CD4-positive, alpha-beta T cell treated with Interleukin-4 for 1 hour (primary cell): ENCODE data around the gene FAM47E.
"Not testable (repeated sequence)": the region's sequence is repeated elsewhere in the genome, so short reads cannot be mapped to it uniquely, and the experiment has no call there.

Experiments
- DNase-seq, 2 donors: peaks; one replicate each; pipeline ENCODE4 v3.0.0-alpha.2; 2020 to 2022

Gene FAM47E

DNA sequence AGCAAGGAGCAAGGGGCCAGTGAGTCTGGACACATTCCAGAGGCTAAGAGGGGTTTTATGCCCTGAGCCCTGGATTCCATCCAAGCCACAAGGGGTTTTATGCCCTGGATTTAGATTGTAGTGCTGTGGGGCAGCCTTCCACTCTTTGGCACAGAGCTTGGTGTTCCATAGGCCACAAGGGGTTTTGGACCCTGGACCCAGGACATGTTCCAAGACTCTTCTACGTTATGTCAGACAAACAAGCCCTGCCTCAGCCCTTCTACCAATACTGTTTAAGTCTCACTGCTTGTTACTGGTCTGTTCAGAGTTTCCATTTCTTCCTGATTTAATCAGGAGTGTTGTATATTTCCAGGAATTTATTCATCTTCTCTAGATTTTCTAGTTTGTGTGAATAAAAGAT is 25.1 kb upstream of the FAM47E start:
- DNase-seq, result no peak

DNA sequence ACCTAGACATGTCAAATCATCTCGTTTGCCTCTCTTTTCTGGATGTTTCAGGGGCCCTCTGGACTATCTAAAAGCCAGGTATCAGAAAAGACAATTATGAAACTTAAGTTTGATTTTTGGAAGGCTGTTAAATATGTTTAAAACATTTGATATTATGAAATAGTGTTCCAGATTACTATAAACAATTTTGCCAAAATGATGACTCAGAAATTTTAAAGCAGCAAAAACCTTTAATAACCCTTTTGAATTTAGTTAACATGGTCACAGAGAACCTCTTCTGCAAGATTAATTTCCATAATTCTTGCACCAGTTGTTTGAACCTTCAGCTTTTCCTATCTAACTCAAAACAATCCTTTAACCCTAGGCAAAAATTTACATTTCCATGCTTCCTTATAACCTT is 18.8 kb upstream of the FAM47E start:
- DNase-seq, result no peak

DNA sequence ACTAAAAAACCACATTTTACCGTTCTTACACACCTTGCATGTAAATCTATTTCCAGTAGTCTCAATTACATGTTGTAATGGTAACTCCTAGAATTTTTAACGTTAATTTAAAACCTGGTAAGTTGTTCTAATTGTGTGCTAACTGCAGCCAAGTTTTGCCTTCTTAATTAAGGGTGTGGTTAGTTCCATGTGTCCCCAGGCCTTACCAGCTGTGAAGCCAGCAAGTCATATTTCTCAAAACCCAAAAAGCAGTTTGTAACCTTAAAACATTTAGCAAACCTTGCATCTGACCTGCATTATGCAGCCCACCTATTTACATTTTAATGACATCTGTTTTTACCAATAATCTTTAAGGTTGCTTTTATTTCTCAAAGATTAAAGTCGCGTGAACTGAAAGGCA is 18.4 kb upstream of the FAM47E start:
- DNase-seq, result no peak

DNA sequence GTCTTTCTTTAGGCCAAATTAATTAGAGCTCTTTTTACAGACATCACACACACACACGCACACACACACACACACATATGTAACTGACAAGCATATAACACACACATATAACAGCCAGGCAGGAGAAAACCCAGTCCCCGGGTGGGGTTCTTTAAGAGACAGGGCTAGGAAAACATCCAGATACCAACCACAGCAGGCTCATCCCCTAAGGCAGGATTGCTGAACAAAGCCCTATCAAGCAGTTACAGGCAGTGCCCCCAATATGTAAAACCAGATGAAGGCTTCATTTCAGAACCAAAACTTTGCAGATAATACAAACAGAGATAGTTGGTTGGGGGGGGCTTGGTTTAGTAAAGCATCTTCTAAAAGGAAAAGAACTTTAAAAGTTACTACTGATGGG is 18.0 kb upstream of the FAM47E start:
- DNase-seq, result no peak

DNA sequence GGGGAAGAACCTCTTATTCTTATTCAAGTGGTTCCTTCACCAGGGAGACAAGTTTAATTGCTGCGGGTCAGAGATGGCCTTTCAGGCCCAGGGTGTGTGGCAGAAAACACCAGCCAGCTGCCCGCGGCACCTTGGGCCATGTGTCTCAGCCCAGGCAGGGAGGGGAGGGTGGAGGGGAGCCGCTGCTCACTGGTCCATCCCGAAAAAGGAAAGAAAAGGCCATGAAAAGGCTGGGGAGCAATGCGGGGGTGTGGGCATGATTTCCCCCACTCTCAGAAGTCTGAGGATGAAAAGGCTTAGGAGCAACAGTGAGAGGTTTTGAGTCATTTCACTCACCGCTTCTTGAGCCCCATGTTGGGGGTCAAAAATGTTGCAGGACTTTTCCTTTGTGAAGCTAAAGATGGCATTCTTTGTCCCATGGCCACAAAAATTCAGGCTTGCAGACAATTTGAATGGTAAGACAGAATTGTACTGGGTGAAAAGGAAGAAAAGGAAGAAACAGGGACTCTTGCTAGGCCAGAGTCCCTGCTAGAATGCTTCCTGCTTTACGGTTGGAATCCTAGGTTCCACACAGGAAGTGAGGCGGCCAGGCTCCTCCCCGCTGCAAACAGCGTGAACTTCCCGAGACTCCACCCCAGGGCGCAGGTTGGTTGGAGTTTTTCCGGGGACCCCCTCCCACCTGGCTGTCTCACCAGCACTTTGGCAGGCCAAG is 17.4 kb upstream of the FAM47E start:
- no peak for DNase-seq

DNA sequence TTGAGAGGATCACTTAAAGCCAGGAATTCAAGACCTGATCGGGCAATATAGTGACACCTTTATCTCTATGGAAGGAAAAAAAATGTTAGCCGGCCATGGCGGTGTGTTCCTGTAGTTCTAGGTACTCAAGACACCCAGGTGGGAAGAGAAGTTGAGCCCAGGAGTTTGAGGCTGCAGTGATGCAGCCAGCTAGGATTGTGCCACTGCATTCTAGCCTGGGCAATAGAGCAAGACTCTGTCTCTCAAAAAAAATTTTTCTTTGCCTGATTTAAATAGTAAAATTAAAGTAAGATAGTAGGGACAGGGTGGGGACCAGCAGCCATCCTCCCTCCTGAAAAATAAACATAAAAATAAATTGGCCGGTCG is 16.9 kb upstream of the FAM47E start:
- DNase-seq, result no peak

DNA sequence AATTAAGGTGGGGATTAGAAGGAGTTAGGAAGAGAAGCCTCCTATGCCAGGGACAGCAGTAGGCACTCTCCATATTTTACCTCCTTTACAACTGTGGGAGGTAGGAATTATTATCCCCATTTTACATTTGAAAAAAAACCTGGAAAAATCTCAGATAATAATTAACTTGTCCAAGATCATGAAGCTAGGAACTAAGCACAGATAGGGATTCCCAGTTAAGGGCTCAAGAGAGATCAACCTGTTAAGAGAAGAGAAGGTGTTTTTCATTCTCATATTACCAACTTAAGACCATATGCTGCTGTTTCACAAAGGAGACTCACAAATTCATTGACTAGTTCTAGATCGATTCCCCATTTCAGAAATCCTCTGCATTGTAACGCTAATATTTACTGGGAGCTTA is 16.1 kb upstream of the FAM47E start:
- DNase-seq, result no peak

DNA sequence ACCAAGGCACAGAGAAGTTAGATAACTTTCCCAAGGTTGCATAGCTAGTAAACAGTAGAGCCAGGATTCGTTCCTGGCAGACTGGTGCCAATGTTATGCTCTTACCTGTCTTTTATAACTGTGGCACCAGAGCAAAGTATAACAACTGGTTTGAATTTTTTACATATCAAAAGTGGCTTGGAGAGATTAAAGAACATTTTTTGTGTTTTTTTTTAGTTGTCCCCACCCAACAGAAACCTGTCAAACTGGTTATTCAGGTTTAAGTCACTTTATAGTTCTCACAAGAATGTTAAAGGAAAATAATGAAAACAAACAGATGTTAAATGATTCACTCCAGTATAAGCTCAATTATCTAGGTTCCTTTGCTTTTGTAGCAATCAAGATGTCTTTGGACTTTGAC is 15.6 kb upstream of the FAM47E start:
- no peak for DNase-seq

DNA sequence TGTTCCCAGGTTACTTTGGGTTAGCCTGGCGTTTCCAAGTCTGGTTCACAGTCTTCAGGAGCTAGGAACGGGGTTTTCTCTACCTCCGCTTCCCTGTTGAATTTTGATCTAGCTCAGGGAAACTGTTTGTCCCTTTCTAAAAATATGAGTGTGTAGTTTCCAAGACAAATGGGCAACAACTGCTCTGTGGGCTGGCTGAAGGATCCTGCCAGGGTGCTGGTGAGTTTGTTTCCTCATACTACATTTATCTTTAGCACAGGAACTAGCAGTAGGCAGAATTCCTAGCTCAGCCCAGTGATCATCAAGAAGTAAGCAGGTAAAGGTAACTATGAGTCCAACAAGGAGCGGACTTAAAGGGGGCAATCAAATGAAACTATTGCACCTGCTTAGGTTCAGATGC is 13.3 kb upstream of the FAM47E start:
- no peak for DNase-seq

DNA sequence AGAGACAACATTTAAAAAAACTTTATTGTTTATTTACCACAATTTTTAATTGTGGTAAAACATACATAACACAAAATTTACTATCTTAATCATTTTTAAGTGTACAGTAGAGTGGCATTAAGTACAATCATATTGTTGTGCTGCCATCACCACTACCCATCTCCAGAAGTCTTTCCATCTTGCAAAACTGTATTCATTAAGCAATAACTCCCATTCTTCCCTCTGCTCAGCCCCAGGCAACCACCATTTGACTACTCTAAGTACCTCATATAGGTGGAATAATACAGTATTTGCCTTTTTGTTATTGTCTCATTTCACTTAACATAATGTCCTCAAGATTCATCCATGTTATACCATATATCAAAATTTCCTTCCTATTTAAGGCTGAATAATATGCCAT is 12.8 kb upstream of the FAM47E start:
- DNase-seq, result no peak

DNA sequence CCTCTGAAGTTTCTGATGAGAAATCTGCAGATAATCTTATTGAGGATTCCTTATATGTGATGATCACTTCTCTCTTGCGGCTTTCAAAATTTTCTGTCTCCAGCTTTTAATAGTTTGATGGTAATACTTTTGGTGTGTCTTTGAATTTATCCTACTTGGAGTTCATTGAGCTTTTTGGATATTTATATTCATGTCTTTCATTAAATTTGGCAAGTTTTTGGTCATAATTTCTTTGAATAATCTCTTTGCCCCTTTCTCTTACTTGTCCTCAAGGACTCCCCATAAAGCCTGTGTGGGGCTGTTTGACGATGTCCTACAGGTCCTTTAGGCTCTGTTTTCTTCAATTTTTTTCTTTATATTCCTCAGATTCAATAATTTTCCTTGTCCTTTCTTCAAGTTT is 11.3 kb upstream of the FAM47E start:
- no peak for DNase-seq

DNA sequence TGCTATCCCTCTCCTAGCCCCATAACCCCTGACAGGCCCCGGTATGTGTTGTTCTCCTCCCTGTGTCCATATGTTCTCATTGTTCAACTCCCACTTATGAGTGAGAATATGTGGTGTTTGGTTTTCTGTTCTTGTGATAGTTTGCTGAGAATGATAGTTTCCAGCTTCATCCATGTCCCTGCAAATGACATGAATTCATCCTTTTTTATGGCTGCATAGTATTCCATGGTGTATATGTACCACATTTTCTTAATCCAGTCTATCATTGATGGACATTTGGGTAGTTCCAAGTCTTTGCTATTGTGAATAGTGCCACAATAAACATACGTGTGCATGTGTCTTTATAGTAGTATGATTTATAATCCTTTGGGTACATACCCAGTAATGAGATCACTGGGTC is 7.6 kb upstream of the FAM47E start:
- DNase-seq, result not testable (repeated sequence)

DNA sequence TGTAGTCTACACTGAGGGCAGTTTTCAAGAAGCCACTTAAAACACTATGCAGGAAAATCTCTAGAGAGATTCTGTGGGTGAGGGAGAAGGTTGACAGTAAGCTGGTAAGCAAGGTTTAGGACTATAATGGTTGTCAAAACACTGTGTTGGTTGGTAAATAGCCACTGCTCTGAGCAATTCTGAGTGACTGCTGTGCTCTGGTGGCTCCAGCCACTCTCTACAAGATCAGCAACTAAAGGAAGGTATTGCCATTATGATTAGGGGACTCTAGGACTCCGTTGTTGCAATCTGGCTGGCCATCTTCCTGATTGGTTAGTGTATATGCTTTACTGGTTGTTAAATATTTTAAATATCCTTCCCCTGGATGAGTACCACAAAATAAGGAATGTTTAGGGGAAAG is 5.5 kb upstream of the FAM47E start:
- DNase-seq, result no peak

DNA sequence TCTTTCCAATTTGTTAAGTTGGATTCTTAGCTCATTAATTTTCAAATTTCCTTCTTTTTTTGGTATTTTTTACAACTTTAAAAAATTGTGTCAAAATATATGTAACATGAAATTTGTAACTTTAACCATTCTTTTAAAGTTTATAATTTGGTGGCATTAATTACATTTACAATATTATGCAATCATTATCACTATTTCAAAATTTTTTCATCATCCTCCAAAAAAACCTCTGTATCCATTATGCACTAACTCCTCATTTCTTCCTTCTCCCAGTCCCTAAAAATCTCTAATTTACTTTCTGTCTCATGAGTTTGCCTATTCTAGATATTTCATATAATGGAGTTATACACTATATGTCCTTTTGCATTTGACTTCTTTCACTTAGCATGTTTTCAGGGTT is 4.7 kb upstream of the FAM47E start:
- no peak for DNase-seq

DNA sequence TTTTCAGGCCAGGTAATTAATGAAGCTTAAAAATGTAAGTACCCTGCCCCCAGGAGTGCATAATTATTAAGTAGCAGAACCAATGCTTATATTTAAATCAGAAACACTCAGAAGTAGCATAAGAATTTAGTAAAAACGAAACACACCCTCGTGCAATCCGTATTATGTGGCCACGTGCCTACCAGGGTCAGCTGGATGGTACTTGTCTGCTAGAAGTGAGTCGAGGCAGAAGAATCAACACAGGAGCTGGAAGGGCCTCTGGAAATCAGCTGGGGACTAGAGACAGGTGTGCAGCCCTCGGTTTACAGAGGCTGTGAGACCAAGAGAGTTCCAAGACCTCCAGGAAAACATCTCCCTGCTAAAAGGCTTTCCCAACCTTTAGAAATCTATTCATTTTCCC is 559 bp upstream of the FAM47E start:
- DNase-seq, result no peak

DNA sequence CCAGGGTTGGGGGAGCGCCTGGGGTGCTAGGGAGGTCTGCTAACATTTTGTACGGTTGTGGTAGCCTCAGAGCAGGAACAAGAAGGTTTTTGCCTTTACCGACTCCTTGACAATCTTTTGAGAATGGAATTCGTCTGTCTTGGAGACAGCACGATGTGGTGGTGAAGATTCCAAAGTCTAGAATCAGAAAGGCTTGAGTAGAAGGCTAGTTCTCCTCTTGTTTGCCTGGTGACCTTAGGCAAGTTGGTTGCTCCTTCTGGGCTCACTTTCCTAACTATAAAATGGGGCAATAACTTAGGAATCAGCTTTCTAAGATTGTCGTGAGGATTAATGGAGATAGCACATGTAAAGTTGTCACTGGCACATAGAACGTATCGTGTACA is 741 bp downstream of the FAM47E start:
- DNase-seq, result no peak

DNA sequence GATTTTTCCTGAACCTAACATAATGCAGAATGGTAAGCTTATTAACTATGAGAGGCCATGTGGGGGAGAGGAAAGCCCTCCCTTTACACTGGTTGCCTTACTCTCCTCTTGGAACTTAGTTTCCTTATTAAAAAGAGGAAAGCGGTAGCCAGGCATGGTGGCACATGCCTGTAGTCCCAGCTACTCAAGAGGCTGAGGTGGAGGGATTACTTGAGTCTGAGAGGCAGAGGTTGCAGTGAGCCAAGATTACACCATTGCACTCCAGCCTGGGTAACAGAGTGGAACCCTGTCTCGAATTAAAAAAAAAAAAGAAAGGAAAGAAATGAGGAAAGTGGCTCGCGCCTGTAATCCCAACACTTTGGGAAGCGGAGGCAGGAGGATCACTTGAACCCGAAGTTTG is 2.0 kb downstream of the FAM47E start:
- DNase-seq, result no peak

DNA sequence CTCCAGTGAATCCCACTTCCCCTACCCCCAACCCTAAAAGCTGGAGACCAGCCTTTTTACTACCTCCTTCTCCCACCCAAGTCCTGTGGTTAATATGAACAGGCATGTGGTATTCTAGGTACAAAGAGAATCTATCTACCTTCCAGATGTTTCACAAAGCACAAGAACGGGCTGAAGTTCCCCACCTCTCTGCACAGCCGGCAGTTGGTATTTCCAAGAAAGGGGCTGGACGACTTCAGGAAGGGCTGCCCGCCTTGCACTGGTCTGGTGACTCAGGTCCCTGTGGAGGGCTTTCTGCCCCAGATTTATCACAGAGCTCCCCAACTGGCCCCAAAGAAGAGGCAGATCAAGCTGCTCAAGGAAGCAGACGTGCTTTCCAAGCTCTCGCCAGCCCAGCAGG is 4.5 kb downstream of the FAM47E start:
- DNase-seq, result no peak

DNA sequence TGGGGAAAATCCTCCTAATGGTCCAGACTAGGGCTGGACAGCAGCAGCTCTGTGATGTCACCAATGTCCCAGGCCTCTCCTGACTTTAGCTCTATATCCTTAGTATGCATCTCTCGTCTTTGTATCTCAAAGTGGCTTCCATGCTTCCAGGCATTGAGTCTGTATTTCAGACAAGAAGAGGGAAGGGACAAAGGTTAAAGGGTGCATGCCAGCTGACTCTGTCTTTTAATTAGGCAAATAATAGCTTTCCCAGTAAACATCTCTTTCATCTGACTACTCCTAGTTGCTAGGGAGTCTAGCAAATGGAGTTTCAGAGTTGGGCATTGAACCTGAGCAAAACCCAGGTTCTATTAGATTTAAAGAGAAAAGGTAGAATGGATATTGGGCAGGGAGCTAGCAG is 5.4 kb downstream of the FAM47E start:
- no peak for DNase-seq

DNA sequence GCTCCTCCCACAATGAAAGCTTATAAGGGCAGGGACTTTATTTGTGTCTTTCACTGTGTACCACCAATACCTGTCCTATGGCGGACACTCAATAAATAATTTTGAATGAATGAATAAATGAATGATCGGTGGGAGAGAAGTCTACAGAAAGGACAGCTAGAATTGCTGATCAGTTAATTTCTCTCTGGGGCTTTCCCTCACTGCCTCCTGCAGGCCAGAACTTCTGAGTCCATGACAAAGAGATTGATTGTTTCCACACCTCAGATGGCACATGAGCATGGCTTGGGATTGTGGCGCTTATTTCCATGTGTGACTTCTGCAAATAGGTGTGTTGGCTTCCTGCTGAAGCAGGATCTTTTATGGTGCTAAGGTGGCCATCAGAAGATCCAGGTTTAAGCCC is 6.3 kb downstream of the FAM47E start:
- no peak for DNase-seq

DNA sequence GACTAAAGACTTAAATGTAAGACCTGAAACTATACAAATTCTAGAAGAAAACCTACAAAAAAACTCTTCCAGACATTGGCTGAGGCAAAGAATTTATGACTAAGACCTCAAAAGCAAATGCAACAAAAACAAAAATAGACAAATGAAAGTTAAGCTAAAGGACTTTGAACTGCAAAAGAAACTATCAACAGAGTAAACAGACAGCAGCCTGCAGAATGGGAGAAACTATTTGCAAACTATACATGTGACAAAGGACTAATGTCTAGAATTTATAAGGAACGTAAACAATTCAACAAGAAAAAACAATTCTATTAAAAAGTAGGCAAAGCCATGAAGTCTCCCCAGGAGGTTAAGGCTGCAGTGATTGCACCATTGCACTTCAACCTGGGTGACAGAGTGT is 9.1 kb downstream of the FAM47E start:
- DNase-seq, result no peak

DNA sequence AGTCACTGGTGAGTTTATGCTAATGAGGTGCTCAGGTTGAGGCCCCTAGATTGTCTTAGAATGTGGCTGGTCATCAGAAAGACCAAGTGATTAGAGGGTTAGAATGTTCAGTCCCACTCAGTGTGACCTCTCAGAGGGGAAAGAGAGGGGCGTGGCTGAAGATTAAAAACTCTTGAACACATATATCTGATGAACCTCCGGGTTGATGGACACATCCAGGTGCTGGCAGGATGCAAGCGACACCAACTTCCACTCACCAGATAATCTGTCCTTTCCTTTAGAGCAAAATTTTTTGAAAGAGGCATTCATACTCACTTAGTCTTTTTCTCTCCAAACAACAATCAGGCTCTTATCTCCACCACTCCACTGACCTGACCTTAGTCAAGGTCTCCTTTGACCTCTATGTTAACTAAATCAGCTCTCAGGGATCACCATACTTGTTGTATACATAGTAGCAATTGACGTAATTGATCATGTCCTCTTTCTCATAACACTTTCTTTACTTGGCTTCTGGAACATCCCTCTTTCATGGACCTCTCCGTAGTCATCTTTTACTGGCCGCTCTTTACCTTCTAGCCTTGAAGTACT is 14.2 kb downstream of the FAM47E start:
- DNase-seq, result no peak

DNA sequence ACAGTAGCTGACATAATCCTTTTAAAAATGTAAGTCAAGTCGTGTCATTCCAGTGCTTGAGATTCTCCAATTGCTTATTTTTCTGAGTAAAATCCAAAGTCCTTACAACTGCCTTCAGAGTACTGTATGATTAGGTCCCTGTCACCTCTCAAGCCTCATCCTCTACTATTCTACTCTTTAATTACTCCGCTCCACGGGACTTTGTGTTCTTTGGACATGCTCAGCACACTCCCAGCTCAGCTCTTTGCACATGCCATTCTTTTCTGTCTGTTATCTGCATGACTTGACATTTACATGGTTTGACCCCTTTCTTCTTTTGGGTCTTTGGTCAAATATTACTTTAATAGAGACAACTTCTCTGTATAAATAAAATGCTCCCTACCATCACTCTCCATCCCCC is 15.1 kb downstream of the FAM47E start:
- no peak for DNase-seq

DNA sequence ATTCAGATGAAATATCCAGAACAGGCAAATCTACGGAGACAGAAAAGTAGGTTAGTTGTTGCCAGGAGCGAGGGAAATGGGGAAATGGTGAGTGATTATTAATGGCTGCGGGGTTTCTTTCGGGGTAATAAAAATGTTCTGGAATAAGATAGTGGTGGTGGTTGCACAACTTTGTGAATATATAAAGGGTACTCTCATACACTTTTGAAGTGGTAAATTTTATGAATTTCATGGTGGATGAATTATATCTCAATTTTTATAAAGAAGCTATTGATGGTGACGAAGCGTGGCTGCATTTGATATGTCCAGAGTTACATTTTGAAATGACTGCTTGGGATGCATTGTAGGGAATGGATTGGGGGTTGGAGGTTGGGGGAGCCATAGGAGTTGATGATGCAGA is 16.3 kb downstream of the FAM47E start:
- no peak for DNase-seq
